GM04503 (cell line): ENCODE measurements around the gene GSTCD.
"Not testable (repeated sequence)": the region's sequence is repeated elsewhere in the genome, so short reads cannot be mapped to it uniquely, and the experiment has no call there.

Source experiments
- DNase-seq: peaks from one replicate; pipeline ENCODE4 v3.0.0-alpha.2; 2012; ENCODE audit warnings: low read depth

GSTCD gene

GRCh38 chr4:105708181-105709080 lies at the start of gene GSTCD, which contains the start of gene INTS12:
Gene GSTCD, plus strand, starts transcription at chr4:105708784. Its CDS starts 8,830 bp downstream, at chr4:105717614.
Gene INTS12, minus strand, starts transcription at chr4:105708689. Its CDS starts 8,684 bp downstream, at chr4:105700005.
- DNase-seq, result peak; percentile 65

GRCh38 chr4:105659190-105659589 lies 49.4 kb upstream of the GSTCD start:
- no peak for DNase-seq

- no peak for DNase-seq
These were observed 47.6 kb upstream of the GSTCD start for GRCh38 chr4:105661028-105661427.

- DNase-seq, result no peak
These were observed 45.5 kb upstream of the GSTCD start for GRCh38 chr4:105662935-105663675.

GRCh38 chr4:105666693-105667092 lies 41.9 kb upstream of the GSTCD start:
- no peak for DNase-seq

- no peak for DNase-seq
These were observed 37.9 kb upstream of the GSTCD start for GRCh38 chr4:105670684-105671083.

GRCh38 chr4:105671301-105671700 lies 37.3 kb upstream of the GSTCD start:
- no peak for DNase-seq

GRCh38 chr4:105674011-105674410 lies 34.6 kb upstream of the GSTCD start:
- DNase-seq, result no peak

GRCh38 chr4:105677709-105678108 lies 30.9 kb upstream of the GSTCD start:
- no peak for DNase-seq

- no peak for DNase-seq
These were observed 29.4 kb upstream of the GSTCD start for GRCh38 chr4:105679186-105679585.

- DNase-seq, result no peak
These were observed 25.5 kb upstream of the GSTCD start for GRCh38 chr4:105683038-105683437.

GRCh38 chr4:105686571-105686970 lies 22.0 kb upstream of the GSTCD start:
- DNase-seq, result no peak

GRCh38 chr4:105694812-105695211 lies 13.8 kb upstream of the GSTCD start:
- DNase-seq, result not testable (repeated sequence)

- DNase-seq, result not testable (repeated sequence)
These were observed 12.8 kb upstream of the GSTCD start for GRCh38 chr4:105695832-105696231.

- no peak for DNase-seq
These were observed 10.0 kb upstream of the GSTCD start for GRCh38 chr4:105698607-105699006.

GRCh38 chr4:105707782-105708180 lies 803 bp upstream of the GSTCD start:
- no peak for DNase-seq

GRCh38 chr4:105709081-105709450 lies 482 bp downstream of the GSTCD start:
- no peak for DNase-seq

- DNase-seq, result no peak
These were observed 1.5 kb downstream of the GSTCD start for GRCh38 chr4:105710012-105710600.

- DNase-seq, result no peak
These were observed 2.1 kb downstream of the GSTCD start for GRCh38 chr4:105710678-105711077.

GRCh38 chr4:105712766-105713165 lies 4.2 kb downstream of the GSTCD start:
- no peak for DNase-seq

- DNase-seq, result no peak
These were observed 5.5 kb downstream of the GSTCD start for GRCh38 chr4:105714071-105714521.

GRCh38 chr4:105714932-105715331 lies 6.3 kb downstream of the GSTCD start:
- no peak for DNase-seq
